HEK293 (cell line): ENCODE data around the gene FAM83F.

ENCODE experiments used
- CTCF ChIA-PET: fragments of 350-600 bp; formaldehyde crosslinking; extraction: SDS; loops from one replicate; lab custom pipeline; 2021; ENCODE audit warnings: antibody characterized with exemption; lab: Yijun Ruan, JAX
- POLR2A ChIA-PET: fragments of 300-600 bp; formaldehyde crosslinking; extraction: SDS; loops from one replicate; lab custom pipeline; 2020; ENCODE audit warnings: antibody characterized with exemption, inconsistent platforms; lab: Yijun Ruan, JAX
- H3K27ac ChIP-seq: fragments of 200-500 bp; sonication (Bioruptor generic); 2 replicates; pipeline ENCODE4 v1.5.1; 2014; ENCODE audit warnings: low read depth, low read length, control low read depth, inconsistent platforms; ENCODE audit errors: extremely low read depth
- H3K36me3 ChIP-seq, 2 experiments: fragments of 200-500 bp in 1 of 2; sonication (Bioruptor generic) in 1 of 2; 1 replicate in 1 of 2; 2 replicates in 1 of 2; pipeline ENCODE4 v1.5.1; 2014 to 2017; ENCODE audit warnings: inconsistent platforms in 2 of 2, low read length in 2 of 2; ENCODE audit not compliant: control insufficient read depth in 2 of 2, insufficient read depth in 1 of 2
- H3K4me1 ChIP-seq: fragments of 200-500 bp; sonication (Bioruptor generic); 2 replicates; pipeline ENCODE4 v1.5.1; 2014; ENCODE audit warnings: mild to moderate bottlenecking, low read length, inconsistent platforms; ENCODE audit not compliant: control insufficient read depth, insufficient read depth
- H3K4me3 ChIP-seq: 2 replicates; pipeline ENCODE4 v1.5.1; 2011; ENCODE audit warnings: low read depth, mild to moderate bottlenecking, control low read depth, low read length, moderate library complexity
- H3K9me3 ChIP-seq: fragments of 200-500 bp; sonication (Bioruptor generic); 2 replicates; pipeline ENCODE4 v1.5.1; 2014; ENCODE audit warnings: low read depth, low read length, inconsistent platforms; ENCODE audit not compliant: control insufficient read depth, insufficient read depth
- GLIS1 ChIP-seq: fragments of 450-650 bp; formaldehyde crosslinking; IDR thresholded peaks from 2 replicates; pipeline ENCODE4 v1.5.1; 2016; ENCODE audit warnings: missing biosample characterization, missing genetic modification characterization
- KLF1 ChIP-seq: fragments of 450-650 bp; formaldehyde crosslinking; IDR thresholded peaks from 2 replicates; pipeline ENCODE4 v1.5.1; 2016; ENCODE audit warnings: missing biosample characterization, missing genetic modification characterization
- SETDB1 ChIP-seq: IDR thresholded peaks from one replicate; pipeline ENCODE4 v1.6.1; 2017; ENCODE audit warnings: mild to moderate bottlenecking, low read length, moderate library complexity, mixed read lengths; ENCODE audit not compliant: insufficient read length
- ZNF48 ChIP-seq: fragments of 450-650 bp; formaldehyde crosslinking; IDR thresholded peaks from 2 replicates; pipeline ENCODE4 v1.5.1; 2016; ENCODE audit warnings: missing biosample characterization, missing genetic modification characterization
- ZNF514 ChIP-seq: fragments of 450-650 bp; formaldehyde crosslinking; IDR thresholded peaks from 2 replicates; pipeline ENCODE4 v1.5.1; 2016; ENCODE audit warnings: missing biosample characterization, missing genetic modification characterization
- ZNF549 ChIP-seq: fragments of 450-650 bp; IDR thresholded peaks from 2 replicates; pipeline ENCODE4 v1.5.1; 2018; ENCODE audit warnings: missing biosample characterization, missing genetic modification characterization, mild to moderate bottlenecking, inconsistent platforms, moderate library complexity
- ZNF623 ChIP-seq: fragments of 450-650 bp; formaldehyde crosslinking; IDR thresholded peaks from 2 replicates; pipeline ENCODE4 v1.5.1; 2016; ENCODE audit warnings: missing biosample characterization, missing genetic modification characterization
- TF ChIP-seq, protein P1 (sequence below): fragments of 450-650 bp; formaldehyde crosslinking; IDR thresholded peaks from 2 replicates; pipeline ENCODE4 v1.5.1; 2016; ENCODE audit warnings: missing biosample characterization, missing genetic modification characterization
- TF ChIP-seq, protein P2 (sequence below): fragments of 450-650 bp; formaldehyde crosslinking; IDR thresholded peaks from 2 replicates; pipeline ENCODE4 v1.5.1; 2016; ENCODE audit warnings: missing biosample characterization, missing genetic modification characterization
- TF ChIP-seq, protein P3 (sequence below): fragments of 450-650 bp; formaldehyde crosslinking; IDR thresholded peaks from 2 replicates; pipeline ENCODE4 v1.5.1; 2016; ENCODE audit warnings: missing biosample characterization, missing genetic modification characterization
- TF ChIP-seq, protein P4 (sequence below): fragments of 450-650 bp; formaldehyde crosslinking; IDR thresholded peaks from 2 replicates; pipeline ENCODE4 v1.5.1; 2017; ENCODE audit warnings: missing biosample characterization, mild to moderate bottlenecking, missing genetic modification characterization, moderate library complexity
- TF ChIP-seq, protein P5 (sequence below): fragments of 450-650 bp; formaldehyde crosslinking; IDR thresholded peaks from 2 replicates; pipeline ENCODE4 v1.5.1; 2016; ENCODE audit warnings: missing biosample characterization, missing genetic modification characterization

Gene FAM83F

DNA sequence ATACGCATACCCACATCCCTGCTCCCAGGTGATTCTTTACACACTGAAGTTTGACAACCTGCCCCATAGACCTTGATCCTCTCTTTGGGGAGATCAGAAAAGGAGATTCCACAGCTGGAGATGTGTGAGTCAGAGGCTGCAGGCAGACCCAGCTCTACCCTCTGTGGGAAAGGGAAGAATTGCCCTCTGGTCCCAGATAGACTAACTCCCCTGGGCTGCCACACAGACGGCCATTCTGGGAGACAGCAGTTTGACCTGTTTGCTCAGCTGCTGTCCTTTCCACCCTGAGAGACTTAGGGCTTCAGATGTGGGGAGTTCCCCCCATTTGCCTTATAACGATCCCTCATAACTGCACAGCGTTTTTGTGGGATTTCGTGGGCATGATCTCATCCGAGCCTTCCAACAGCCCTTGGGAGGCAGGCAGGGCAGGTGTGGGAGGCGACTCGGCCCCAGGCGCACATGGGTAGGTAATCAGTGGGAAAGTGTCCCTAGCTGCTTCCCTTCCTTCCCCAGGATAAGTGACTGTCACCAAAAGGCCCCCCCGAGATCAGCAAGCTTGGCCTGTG lies 14.1 kb downstream of the FAM83F start (continued):
- TF ChIP-seq, protein P1, sequence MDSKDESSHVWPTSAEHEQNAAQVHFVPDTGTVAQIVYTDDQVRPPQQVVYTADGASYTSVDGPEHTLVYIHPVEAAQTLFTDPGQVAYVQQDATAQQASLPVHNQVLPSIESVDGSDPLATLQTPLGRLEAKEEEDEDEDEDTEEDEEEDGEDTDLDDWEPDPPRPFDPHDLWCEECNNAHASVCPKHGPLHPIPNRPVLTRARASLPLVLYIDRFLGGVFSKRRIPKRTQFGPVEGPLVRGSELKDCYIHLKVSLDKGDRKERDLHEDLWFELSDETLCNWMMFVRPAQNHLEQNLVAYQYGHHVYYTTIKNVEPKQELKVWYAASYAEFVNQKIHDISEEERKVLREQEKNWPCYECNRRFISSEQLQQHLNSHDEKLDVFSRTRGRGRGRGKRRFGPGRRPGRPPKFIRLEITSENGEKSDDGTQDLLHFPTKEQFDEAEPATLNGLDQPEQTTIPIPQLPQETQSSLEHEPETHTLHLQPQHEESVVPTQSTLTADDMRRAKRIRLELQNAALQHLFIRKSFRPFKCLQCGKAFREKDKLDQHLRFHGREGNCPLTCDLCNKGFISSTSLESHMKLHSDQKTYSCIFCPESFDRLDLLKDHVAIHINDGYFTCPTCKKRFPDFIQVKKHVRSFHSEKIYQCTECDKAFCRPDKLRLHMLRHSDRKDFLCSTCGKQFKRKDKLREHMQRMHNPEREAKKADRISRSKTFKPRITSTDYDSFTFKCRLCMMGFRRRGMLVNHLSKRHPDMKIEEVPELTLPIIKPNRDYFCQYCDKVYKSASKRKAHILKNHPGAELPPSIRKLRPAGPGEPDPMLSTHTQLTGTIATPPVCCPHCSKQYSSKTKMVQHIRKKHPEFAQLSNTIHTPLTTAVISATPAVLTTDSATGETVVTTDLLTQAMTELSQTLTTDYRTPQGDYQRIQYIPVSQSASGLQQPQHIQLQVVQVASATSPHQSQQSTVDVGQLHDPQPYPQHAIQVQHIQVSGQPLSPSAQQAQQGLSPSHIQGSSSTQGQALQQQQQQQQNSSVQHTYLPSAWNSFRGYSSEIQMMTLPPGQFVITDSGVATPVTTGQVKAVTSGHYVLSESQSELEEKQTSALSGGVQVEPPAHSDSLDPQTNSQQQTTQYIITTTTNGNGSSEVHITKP (tag by site-specific recombination), result 0 out of 2 replicates have a peak, but pooled peaks have one; percentile 0
- TF ChIP-seq ZNF514 (tag by site-specific recombination), result no peak
- TF ChIP-seq, protein P2, sequence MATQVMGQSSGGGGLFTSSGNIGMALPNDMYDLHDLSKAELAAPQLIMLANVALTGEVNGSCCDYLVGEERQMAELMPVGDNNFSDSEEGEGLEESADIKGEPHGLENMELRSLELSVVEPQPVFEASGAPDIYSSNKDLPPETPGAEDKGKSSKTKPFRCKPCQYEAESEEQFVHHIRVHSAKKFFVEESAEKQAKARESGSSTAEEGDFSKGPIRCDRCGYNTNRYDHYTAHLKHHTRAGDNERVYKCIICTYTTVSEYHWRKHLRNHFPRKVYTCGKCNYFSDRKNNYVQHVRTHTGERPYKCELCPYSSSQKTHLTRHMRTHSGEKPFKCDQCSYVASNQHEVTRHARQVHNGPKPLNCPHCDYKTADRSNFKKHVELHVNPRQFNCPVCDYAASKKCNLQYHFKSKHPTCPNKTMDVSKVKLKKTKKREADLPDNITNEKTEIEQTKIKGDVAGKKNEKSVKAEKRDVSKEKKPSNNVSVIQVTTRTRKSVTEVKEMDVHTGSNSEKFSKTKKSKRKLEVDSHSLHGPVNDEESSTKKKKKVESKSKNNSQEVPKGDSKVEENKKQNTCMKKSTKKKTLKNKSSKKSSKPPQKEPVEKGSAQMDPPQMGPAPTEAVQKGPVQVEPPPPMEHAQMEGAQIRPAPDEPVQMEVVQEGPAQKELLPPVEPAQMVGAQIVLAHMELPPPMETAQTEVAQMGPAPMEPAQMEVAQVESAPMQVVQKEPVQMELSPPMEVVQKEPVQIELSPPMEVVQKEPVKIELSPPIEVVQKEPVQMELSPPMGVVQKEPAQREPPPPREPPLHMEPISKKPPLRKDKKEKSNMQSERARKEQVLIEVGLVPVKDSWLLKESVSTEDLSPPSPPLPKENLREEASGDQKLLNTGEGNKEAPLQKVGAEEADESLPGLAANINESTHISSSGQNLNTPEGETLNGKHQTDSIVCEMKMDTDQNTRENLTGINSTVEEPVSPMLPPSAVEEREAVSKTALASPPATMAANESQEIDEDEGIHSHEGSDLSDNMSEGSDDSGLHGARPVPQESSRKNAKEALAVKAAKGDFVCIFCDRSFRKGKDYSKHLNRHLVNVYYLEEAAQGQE, result no peak
- peak; percentile 69 for TF ChIP-seq GLIS1
- TF ChIP-seq ZNF623 (tag by site-specific recombination), result no peak
- TF ChIP-seq, protein P3, sequence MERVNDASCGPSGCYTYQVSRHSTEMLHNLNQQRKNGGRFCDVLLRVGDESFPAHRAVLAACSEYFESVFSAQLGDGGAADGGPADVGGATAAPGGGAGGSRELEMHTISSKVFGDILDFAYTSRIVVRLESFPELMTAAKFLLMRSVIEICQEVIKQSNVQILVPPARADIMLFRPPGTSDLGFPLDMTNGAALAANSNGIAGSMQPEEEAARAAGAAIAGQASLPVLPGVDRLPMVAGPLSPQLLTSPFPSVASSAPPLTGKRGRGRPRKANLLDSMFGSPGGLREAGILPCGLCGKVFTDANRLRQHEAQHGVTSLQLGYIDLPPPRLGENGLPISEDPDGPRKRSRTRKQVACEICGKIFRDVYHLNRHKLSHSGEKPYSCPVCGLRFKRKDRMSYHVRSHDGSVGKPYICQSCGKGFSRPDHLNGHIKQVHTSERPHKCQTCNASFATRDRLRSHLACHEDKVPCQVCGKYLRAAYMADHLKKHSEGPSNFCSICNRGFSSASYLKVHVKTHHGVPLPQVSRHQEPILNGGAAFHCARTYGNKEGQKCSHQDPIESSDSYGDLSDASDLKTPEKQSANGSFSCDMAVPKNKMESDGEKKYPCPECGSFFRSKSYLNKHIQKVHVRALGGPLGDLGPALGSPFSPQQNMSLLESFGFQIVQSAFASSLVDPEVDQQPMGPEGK (tag by site-specific recombination), result no peak
- TF ChIP-seq ZNF48 (tag by site-specific recombination), result no peak
- no peak for TF ChIP-seq ZNF549 (tag by site-specific recombination)
- TF ChIP-seq, protein P4, sequence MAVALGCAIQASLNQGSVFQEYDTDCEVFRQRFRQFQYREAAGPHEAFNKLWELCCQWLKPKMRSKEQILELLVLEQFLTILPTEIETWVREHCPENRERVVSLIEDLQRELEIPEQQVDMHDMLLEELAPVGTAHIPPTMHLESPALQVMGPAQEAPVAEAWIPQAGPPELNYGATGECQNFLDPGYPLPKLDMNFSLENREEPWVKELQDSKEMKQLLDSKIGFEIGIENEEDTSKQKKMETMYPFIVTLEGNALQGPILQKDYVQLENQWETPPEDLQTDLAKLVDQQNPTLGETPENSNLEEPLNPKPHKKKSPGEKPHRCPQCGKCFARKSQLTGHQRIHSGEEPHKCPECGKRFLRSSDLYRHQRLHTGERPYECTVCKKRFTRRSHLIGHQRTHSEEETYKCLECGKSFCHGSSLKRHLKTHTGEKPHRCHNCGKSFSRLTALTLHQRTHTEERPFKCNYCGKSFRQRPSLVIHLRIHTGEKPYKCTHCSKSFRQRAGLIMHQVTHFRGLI (tag by site-specific recombination), result no peak
- TF ChIP-seq, protein P5, sequence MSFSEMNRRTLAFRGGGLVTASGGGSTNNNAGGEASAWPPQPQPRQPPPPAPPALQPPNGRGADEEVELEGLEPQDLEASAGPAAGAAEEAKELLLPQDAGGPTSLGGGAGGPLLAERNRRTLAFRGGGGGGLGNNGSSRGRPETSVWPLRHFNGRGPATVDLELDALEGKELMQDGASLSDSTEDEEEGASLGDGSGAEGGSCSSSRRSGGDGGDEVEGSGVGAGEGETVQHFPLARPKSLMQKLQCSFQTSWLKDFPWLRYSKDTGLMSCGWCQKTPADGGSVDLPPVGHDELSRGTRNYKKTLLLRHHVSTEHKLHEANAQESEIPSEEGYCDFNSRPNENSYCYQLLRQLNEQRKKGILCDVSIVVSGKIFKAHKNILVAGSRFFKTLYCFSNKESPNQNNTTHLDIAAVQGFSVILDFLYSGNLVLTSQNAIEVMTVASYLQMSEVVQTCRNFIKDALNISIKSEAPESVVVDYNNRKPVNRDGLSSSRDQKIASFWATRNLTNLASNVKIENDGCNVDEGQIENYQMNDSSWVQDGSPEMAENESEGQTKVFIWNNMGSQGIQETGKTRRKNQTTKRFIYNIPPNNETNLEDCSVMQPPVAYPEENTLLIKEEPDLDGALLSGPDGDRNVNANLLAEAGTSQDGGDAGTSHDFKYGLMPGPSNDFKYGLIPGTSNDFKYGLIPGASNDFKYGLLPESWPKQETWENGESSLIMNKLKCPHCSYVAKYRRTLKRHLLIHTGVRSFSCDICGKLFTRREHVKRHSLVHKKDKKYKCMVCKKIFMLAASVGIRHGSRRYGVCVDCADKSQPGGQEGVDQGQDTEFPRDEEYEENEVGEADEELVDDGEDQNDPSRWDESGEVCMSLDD (tag by site-specific recombination), result no peak

DNA sequence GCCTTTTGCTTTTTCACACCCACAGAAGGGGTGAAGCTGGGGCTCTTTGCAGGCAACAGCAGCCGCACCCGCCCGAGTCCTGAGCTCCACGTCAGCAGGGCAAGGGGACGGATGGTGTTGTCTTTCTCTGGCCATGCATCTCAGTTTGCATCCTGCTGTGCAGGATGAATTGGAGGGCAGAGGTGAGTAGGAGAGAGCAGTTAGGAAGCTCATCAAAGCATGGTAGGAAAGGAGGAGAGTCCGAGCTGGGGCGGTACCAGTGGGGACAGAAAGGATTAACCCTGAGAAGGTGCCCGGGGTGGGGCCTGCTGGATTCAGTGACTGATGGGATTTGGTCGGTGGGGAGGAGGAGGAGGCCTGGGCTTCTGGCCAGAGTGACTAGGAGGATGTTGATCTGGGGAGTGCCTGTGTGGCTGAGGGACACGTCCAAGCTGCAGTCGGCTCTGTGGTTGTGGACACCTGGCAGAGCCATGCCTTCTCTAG lies 14.6 kb downstream of the FAM83F start:
- ChIA-PET POLR2A (interaction anchor here (0.6 to 1.4 kb wide), 2 partner anchors 35 to 729 kb away, joined by 3 to 5 read pairs; no protein-coding TSS in a partner anchor), CTCF (interaction anchor here (0.6 to 1.9 kb wide), 5 partner anchors 14 to 474 kb away, joined by 3 to 9 read pairs (median 4); no protein-coding TSS in a partner anchor)
- Histone ChIP-seq H3K4me1 (no peaks in the 10 kb centered on the region), H3K4me3 (no peak overlapping the region), H3K9me3 (no peaks in the 10 kb centered on the region), H3K36me3 (no peaks in the 10 kb centered on the region), H3K27ac (no peak overlapping the region)
- TF ChIP-seq SETDB1, result no peak
- TF ChIP-seq KLF1 (tag by site-specific recombination), result peak; percentile 66
